Osteoblast (primary cell): ENCODE results near the gene SGCD. TPM values are rescaled to one million over a fixed set of nuclear protein-coding genes. Genes with fewer than 3 reads are reported as not detected.
"Not testable (repeated sequence)": the region's sequence is repeated elsewhere in the genome, so short reads cannot be mapped to it uniquely, and the experiment has no call there.

Experiments used
- DNase-seq: peaks from one replicate; pipeline ENCODE4 v3.0.0; 2011; ENCODE audit warnings: low spot score, mixed read lengths; ENCODE audit not compliant: insufficient read length; ENCODE audit errors: missing footprints
- H2AFZ ChIP-seq: 2 replicates; pipeline ENCODE4 v1.6.0; 2011; ENCODE audit warnings: mild to moderate bottlenecking, low read length
- H3K27ac ChIP-seq: 2 replicates; pipeline ENCODE4 v1.5.1; 2011; ENCODE audit warnings: mild to moderate bottlenecking, low read depth, low read length, moderate library complexity
- H3K27me3 ChIP-seq: 2 replicates; pipeline ENCODE4 v1.6.0; 2012; ENCODE audit warnings: mild to moderate bottlenecking, control low read depth, inconsistent platforms, low read length, moderate library complexity; ENCODE audit not compliant: insufficient read depth
- H3K36me3 ChIP-seq: 2 replicates; pipeline ENCODE4 v1.5.1; 2011; ENCODE audit warnings: mild to moderate bottlenecking, low read length, control low read depth, moderate library complexity; ENCODE audit not compliant: insufficient read depth
- H3K4me1 ChIP-seq: 2 replicates; pipeline ENCODE4 v1.5.1; 2011; ENCODE audit warnings: mild to moderate bottlenecking, low read length, control low read depth, moderate library complexity; ENCODE audit not compliant: insufficient read depth
- H3K4me2 ChIP-seq: 2 replicates; pipeline ENCODE4 v1.6.0; 2011; ENCODE audit warnings: mild to moderate bottlenecking, low read length; ENCODE audit not compliant: insufficient read depth
- H3K4me3 ChIP-seq: fragments of 200-600 bp; sonication (generic); 3 replicates; pipeline ENCODE4 v1.5.1; 2012; ENCODE audit warnings: mild to moderate bottlenecking, low read length, inconsistent platforms; ENCODE audit not compliant: insufficient read depth
- H3K79me2 ChIP-seq: 2 replicates; pipeline ENCODE4 v1.6.0; 2012; ENCODE audit warnings: mild to moderate bottlenecking, low read length, control low read depth, inconsistent platforms; ENCODE audit not compliant: insufficient read depth
- H3K9me3 ChIP-seq: 2 replicates; pipeline ENCODE4 v1.5.1; 2011; ENCODE audit warnings: low read depth, low read length, control low read depth
- H4K20me1 ChIP-seq: 2 replicates; pipeline ENCODE4 v1.6.0; 2012; ENCODE audit warnings: mild to moderate bottlenecking, low read length, control low read depth; ENCODE audit not compliant: insufficient read depth
- CTCF ChIP-seq: IDR thresholded peaks from 2 replicates; pipeline ENCODE4 v1.5.1; 2011; ENCODE audit warnings: mild to moderate bottlenecking, low read depth, low read length, moderate library complexity; ENCODE audit errors: extremely low read depth
- total RNA-seq: library from RNA; depleted of rRNA; stranded (reverse); fragments of >200 nt; gene quantifications from 2 replicates; pipeline ENCODE4 v1.2.3, GENCODE V29; 2012

SGCD gene
- total RNA-seq, 1 donor, result 27.1 TPM

- Histone ChIP-seq H3K4me2 (no peak overlapping the region), H2AFZ (no peak overlapping the region), H3K79me2 (no peaks in the 10 kb centered on the region), H3K4me3 (no peak overlapping the region), H3K9me3 (no peaks in the 10 kb centered on the region), H3K27me3 (no peaks in the 10 kb centered on the region), H3K4me1 (no peaks in the 10 kb centered on the region), H3K27ac (no peak overlapping the region), H3K36me3 (no peaks in the 10 kb centered on the region), H4K20me1 (no peaks in the 10 kb centered on the region)
- DNase-seq, result no peak
- TF ChIP-seq CTCF, result no peak
Observed at GRCh38 chr5:156594406-156594805, 267.4 kb downstream of the SGCD start.

GRCh38 chr5:156595132-156595787 is 268.3 kb downstream of the SGCD start:
- Histone ChIP-seq H3K79me2 (no peaks in the 10 kb centered on the region), H4K20me1 (no peaks in the 10 kb centered on the region), H3K27me3 (no peaks in the 10 kb centered on the region), H3K9me3 (no peaks in the 10 kb centered on the region), H3K36me3 (no peaks in the 10 kb centered on the region), H2AFZ (no peak overlapping the region), H3K4me3 (no peak overlapping the region), H3K4me1 (no peaks in the 10 kb centered on the region), H3K4me2 (no peak overlapping the region), H3K27ac (no peak overlapping the region)
- DNase-seq, result no peak
- TF ChIP-seq CTCF, result no peak

GRCh38 chr5:156597276-156597675 is 270.3 kb downstream of the SGCD start:
- Histone ChIP-seq H3K9me3 (no peaks in the 10 kb centered on the region), H3K36me3 (no peaks in the 10 kb centered on the region), H3K27me3 (no peaks in the 10 kb centered on the region), H3K4me2 (no peak overlapping the region), H3K79me2 (no peaks in the 10 kb centered on the region), H3K4me3 (no peak overlapping the region), H4K20me1 (no peaks in the 10 kb centered on the region), H3K4me1 (no peaks in the 10 kb centered on the region), H3K27ac (no peak overlapping the region), H2AFZ (no peak overlapping the region)
- no peak for TF ChIP-seq CTCF
- no peak for DNase-seq

- Histone ChIP-seq H2AFZ (no peak overlapping the region), H3K79me2 (no peaks in the 10 kb centered on the region), H3K27me3 (no peaks in the 10 kb centered on the region), H3K9me3 (no peaks in the 10 kb centered on the region), H3K4me3 (no peak overlapping the region), H4K20me1 (no peaks in the 10 kb centered on the region), H3K36me3 (no peaks in the 10 kb centered on the region), H3K4me2 (no peak overlapping the region), H3K27ac (no peak overlapping the region), H3K4me1 (no peaks in the 10 kb centered on the region)
- TF ChIP-seq CTCF, result no peak
- DNase-seq, result no peak
Observed at GRCh38 chr5:156598964-156599363, 272.0 kb downstream of the SGCD start.

GRCh38 chr5:156610582-156610981 is 283.6 kb downstream of the SGCD start:
- DNase-seq, H3K27me3 ChIP-seq, H3K27ac ChIP-seq, H3K4me3 ChIP-seq, H3K9me3 ChIP-seq, H2AFZ ChIP-seq, H3K79me2 ChIP-seq, H3K4me2 ChIP-seq, H3K4me1 ChIP-seq, H4K20me1 ChIP-seq, H3K36me3 ChIP-seq: not testable (repeated sequence)
